Measurements from ENCODE around the gene TACC2.

- TF ChIP-seq CTCF (IDR thresholded peaks at IDR 0.05) (no peak), POLR2A (IDR thresholded peaks at IDR 0.05) (no peak)
These were observed 39.5 kb upstream of the TACC2 start for GRCh38 chr10:121949451-121949850.

All from thyroid gland (tissue), 4 donors.